NK-92 (cell line): ENCODE data around the gene COMMD8.
"Not testable (repeated sequence)": the region's sequence is repeated elsewhere in the genome, so short reads cannot be mapped to it uniquely, and the experiment has no call there.

Experiments
- DNase-seq: peaks from one replicate; lab custom pipeline; 2025; ENCODE audit not compliant: unreplicated experiment; lab: John Stamatoyannopoulos, UW

COMMD8 gene

DNA sequence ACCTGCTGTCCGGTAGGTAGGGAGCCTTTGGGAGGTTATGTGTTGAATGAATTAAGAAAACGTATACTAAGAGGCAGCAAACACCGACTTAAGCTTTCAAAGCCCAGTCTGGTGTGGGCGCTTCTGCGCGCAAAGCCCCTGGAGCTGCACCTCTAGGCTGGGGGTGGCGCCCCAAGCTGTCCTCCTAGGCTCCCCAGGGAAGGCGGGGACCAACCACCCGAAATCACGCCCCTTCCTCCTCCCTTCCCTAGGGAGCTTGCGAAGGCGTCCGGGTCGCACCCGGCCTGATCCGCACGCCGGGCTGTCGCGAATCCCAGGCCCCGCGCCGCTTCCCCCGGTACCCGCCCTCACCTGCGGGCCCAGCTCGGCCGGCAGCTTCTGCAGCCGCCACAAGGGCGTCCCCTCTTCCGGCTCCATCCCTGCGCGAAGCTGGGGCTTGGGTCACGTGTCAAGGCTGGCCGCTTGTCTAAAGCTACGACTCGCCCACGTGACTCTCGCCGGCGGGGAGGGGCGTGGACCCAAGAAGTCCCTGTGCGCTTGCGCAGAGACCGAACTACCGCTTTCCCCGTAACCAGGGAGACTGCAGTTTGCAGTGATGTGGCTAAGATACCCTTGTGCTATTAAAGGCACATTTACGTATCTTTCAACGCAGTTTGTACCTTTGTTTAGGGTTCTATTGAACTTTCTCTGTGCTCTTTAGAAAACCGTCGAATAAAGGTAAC, at the start of gene COMMD8:
Gene COMMD8, minus strand, starts transcription at position 468 of the 722 bp plus-strand sequence. Its CDS starts 51 bp downstream, at position 417.
- peak; percentile 73 for DNase-seq

DNA sequence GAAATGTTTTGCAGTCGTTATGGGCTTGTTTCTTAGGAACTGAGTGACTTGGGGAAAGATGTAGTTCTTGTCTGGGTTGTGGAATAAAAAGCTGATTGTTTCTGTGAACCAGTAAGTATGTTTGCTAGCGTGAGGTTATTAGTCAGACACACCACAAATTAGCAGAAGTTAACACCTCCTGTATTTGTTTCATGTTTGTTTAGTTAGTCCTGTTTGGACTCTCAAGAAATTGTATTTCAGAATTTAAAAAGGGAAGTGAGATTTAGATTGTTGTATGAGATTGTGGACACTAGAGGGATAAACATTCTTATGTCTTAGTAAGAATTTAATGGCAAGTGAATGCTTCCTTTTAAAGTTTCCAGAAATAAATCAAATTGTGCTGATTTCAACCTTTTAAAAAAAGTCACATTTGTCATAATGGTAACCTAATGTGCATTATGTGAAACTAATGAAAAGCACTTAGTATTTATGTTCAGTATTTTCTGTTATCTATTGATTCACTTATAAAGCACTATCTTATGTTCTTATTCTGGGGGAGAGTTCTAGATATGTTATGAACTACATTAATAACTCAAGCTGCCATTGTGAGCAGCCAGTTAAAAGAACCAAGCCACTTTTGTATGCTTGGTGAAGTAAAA, 47.1 kb upstream of the COMMD8 start:
- no peak for DNase-seq

DNA sequence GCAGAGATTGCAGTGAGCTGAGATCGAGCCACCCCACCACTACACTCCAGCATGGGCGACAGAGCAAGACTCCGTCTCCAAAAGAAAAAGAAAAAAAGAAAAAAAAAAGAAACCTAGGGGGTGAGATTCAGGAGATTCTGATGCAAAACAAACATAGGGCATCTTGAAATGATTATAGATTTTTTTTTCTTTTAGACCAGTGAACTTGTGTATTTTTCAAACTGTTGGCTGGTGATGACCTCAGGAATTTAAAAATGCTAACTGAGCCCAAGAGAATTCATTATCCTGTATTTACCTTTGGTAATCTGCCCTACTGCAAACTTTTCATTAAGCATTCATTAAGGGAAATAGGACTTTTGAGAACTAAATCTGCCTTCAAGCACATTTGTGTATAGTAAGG, 42.2 kb upstream of the COMMD8 start:
- DNase-seq = no peak

DNA sequence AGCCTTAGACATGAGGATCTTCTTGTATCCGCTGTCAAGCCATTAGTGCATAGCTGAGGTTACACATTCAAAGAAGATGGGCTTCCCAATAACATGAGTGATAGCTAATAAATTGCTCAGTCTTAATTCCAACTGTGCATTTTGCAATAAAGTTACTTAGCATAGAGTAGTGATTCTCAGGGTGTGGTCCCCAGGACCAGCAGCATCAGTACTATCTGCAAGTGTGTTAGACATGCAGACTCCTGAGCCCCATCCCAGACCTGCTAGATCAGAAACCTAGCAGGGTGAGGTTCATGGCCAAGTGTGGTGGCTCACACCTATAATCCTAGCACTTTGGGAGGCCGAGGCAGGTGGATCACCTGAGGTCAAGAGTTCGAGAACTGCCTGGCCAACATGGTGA, 41.6 kb upstream of the COMMD8 start:
- no peak for DNase-seq

DNA sequence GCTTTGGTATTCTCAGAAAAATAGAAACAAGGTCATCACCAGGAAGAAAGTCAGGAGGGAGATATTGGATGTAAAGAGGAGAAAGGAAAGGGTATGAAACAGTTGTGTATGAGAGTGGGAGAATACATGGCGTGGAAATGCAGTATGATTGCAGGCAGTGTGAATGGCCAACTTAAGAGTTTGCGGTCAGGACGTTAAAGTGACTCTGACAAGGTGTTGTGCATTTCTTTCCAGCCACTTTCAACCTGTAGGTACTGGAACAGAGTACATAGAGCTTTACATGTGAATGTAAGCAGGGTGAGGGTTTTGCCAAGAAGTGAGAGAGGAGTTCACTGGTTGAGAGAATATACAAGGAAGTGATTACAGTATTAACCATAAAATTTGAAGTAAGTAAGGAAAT, 37.3 kb upstream of the COMMD8 start:
- no peak for DNase-seq

DNA sequence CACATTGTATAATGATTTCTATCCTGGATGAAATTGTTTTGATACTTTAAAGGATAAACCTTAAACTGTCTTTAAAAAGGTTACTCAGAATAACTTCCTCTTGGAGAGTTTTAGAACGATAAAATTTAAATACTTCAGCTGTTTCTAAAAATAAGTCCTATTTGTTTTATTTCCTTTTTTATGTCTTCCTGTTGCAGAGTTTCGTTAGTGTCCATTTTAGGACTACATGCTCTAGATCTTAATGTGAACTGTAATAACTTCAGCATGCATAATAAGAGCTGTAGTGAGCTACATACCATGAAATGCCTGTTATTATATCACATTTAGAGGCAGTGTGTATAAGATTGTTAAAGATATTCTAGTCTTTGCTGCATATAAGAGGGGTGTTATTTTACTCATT, 36.2 kb upstream of the COMMD8 start:
- no peak for DNase-seq

DNA sequence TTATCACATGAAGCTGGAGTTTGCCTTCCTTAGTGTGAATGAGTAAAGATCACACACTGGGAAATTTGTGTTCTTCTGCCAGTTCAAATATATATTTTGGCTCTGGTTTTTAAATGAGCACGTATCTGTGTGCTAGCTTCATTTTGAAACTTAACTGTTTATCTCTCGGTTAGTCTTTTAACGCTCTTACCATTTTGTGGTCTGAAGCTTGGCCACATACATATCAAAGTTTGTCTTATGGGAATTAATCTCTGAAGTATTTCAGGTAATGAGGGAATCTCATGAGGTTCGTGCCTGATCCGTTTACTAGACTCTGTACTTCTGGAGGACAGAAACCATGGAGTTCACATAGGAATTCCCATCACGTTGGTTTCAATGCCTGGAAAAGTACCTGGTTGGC, 35.4 kb upstream of the COMMD8 start:
- DNase-seq = no peak

DNA sequence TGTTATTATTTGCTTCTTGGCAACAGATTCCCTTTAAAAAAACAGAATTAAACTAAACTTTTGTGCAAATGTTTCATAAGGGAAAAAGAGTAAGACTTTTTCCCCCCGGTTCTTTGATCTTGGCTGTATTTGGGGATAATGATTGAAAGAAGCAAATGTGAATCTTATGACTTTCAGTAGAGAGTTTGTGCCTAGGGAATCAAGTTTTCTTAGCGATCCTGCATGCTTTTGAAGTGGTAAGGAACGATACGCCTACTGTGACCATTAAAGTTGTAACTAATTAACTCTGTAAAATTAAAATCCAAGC, 30.6 kb upstream of the COMMD8 start:
- no peak for DNase-seq

DNA sequence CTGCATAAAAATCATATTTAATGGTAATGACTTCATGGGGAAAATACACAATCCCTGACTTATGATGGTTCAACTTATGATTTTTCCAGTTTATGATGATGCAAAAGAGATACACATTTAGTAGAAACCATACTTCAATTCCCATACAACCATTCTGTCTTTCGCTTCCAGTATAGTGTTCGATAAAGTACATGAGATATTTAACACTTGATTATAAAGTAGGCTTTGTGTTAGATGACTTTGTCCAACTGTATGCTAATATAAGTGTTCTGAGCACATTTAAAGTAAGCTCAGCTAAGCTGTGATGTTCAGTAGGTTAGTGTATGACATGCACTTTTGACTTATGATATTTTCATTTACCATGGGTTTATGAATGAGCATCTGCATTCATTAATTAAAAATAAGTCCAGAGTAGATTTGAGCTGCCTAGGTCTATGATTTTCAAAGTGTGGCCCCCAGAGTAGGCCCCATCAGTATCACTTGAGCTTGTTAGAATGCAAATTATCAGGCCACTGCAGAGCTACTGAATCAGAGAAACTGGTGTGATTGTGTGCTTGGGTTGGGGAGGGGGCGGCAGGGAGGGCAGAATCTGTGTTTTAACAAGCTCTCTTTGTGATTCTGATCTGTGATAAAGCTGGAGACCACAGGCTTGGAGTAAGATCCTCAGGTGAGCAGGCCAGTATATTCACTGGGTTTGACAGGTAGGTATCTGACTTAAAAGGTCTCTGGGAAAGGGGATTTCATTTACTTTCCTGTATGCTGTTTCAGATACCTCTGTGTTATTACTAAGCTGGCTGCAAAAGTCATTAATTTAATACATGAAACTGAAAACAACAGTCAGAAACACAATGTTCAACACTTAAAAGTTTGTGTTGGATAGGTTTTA, 30.0 kb upstream of the COMMD8 start:
- DNase-seq = no peak

DNA sequence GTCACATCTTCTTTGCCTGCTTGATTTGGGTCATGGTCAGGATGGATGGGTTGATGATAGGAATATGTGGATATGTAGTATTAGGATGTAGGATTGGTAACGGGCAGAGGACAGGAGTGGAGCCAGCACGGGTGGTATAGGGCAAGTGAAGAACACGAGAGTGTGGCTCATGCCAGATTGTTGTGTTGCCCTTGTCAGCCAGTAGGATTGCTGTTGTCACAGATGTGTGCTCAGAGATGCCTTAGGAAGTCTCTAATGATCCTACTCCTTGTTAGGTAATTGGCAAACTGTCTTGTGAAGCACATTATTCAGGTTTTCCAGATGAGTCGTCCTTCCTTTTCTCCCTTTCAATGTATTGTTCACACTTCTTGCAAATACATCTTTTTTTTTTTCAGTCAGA, 27.0 kb upstream of the COMMD8 start:
- DNase-seq = no peak

DNA sequence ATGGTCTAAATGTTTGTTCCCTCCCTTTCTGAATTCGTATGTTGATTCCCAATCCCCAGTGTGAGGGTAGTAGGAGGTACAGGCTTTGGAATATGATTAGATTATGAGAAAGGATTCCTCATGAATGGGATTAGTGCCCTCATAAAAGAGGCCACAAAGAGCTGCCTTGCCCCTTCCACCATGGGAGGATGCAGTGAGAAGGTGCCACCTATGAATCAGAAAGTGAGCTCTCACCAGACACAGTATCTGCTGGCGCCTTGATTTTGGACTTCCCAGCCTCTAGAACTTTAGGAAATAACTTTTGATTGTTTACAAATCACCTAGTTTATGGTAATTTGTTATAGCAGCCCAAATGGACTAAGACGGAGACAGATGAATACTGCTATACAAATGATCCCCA, 25.2 kb upstream of the COMMD8 start:
- no peak for DNase-seq

DNA sequence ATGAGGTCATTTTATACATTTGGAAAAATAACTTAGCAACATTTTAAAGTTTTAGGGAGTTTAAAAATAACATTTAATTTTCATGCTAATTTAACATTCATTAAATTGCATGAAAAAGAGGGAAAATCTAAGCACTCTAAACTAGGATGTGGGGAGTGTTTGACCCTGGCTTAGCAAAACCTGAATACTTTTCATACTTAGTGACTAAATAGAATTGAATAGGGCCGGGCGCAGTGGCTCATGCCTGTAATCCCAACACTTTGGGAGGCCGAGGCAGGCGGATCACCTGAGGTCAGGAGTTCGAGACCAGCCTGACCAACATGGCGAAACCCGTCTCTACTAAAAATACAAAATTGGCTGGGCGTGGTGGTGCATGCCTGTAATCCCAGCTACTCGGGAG, 23.2 kb upstream of the COMMD8 start:
- DNase-seq = not testable (repeated sequence)

DNA sequence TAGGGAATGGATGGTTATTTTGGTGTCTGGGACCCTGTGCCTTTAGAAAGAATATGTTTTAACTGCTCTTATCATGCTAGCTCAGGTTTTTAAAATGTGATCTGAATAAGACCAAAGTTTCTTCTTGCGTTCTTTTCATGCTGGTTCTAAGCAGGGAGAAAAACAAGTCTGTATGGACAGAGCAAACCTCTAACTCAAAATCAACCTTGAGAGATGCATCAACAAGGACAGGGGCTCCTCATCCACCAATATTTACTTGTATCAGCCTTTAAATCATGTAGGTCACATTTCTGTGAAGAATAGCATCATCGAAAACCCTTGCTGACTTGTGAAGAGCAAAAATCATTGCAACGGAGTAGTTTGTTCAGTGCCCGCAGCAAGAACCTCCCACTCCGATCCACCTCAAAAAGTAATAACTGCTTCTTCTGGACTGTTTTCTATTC, 22.8 kb upstream of the COMMD8 start:
- no peak for DNase-seq

DNA sequence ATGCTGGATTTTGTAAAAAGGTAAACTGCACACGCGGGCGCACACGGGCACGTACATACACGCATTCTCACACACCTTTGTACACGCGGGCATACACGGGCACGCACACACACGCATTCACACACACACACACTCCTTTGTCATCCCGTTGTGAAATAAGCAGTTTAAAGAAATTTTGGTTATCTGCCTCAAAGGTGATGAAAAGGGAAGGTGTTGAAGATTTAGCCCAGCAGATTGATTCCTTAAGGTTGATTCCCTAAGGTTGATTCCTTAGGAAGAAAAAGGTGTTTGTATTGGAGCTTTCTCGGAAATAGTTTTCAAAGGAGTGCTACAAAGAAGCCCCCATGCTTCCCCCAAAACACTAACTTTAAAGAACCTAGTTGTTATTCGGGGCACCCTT, 22.3 kb upstream of the COMMD8 start:
- no peak for DNase-seq

DNA sequence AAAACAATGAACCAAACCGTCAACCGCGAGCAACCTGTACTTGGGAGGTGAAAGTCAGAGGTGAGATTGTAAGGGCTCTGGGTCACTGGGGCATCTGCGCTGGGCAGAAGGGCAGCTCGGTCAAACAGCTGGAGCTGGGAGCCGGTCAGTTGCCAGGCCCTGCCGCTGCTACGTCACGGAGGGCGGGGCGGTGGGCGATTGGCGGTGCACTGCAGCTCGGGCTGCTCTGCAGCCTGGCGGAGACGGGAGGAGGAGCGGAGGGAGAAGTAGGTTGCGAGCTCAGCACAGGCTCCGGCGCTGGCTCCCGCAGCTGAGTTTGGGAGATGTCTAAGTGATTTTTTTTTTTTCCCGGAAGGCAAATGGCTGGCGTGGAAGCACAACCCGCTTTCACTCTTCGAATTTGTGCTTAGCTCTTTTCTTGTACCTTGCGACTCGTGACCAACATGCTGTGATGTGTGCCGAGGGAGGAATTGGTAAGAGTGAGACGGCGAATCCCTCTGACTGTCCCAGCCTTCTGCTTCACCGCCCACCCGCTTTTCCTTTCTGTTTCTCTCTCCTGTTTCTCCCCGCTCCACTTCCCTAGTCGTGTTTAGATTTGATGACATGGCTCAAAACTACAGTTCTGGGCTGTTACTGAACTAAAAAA, 21.7 kb upstream of the COMMD8 start, which contains the start of gene ATP10D:
Gene ATP10D, plus strand, starts transcription at position 229 of the 646 bp plus-strand sequence. CDS start 27,266 bp downstream, outside the sequence.
- no peak for DNase-seq

DNA sequence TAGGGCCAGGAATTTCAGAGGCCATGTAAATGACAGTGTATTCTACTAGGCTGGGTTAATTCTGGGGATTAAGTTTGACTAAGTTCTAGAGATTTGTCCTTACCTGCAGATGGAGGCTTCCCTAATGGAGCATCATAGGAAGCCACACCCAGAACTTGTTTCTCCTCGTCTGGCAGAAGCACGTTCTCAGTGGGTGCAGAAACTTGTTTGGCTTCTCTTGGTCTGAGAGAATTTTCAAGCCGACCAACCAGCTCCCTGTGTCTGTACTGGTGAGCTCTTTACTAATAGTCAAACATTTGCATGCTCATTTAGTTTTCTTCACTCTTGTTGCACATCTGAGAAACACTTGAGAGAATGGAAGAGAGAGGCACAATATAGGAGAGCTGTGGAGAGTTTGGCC, 20.7 kb upstream of the COMMD8 start:
- DNase-seq = no peak

DNA sequence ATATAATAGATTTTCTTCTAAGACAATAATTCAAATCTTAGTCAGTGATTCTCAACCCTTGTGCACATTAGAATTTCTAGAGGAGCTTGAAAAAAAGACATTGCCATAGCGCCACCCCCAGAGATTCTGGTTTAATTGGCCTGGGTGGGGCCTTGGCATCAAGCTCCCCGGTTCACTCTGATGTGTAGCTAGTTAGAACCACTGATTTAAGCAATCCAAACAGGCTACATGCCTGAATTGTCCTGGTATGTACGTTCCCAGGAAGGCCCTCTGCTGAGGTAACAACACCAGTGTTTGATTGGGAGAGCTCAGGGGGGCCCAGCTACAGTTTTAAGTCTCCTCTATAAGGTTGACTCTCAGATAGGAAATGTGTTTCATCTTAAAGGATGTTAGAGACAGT, 20.2 kb upstream of the COMMD8 start:
- DNase-seq = no peak

DNA sequence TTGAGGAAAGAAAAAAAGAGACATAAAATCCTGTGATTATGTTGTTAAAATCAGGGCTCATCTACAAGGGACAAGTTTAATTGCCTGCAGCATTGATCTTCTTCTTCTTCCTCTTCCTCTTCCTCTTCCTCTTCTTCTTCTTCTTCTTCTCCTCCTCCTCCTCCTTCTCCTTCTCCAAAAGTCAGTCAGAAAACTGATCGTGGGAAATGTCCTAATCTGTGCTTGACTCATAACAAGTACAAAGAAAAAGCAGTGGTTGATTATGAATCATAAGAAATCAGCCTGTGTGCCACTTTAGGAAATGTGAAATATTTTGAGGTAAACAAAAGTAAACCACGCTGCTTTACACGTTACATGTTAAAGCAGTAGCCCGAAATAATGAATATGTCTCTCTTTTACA, 18.8 kb upstream of the COMMD8 start:
- no peak for DNase-seq

DNA sequence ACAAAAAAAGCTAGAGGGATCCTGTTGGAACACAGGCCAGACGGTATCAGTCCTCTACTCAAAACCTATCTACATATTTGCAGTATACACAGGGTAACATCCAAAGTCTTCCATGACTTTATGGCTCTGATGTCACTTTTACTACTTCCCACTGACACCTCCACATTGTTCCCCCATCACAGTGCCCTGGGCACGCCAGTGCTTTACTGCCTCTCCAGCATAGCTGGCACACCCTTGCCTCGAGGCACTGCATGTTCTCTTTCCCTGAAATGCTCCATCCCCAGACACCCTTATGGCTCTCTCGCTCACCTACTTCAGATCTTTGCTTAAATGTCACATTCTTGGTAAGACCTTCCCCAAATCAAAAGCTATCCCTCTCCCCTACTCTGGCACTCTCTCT, 15.3 kb upstream of the COMMD8 start:
- DNase-seq = no peak

DNA sequence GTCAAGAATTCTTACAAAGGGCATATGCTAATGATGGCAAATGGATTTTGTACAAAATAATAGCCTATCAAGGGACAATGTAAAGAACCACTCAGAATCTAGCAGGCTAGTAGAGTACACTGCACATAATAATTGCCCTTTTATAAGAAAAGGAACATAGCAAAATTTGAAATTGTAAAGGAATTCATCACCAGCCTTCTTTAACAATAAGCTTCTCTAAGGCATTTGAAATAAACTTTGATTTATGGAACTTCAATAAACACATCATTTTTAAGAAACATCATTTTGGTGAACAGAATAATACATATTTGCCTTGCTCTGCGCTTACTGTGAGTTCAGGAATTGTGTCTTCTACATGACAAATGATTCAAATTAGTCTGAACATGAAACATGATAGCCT, 11.9 kb upstream of the COMMD8 start:
- DNase-seq = no peak

DNA sequence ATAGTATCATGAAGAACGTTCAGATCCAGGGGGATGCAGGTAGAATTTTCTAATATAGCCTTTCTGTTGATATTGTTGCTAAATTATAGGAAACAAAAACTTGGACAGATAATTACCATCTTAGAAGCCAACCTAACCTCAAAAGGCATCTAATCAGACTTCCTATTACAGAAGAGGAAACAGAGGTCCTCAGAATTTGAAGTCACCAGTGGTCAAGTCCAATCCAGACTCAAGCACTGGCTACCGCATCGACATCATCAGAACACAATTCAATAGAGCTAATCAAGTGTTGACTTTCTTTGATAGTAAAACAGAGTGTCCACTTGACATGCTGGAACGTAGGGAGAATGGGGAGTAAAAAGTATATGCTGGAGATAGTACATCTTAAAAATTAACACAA, 11.3 kb upstream of the COMMD8 start:
- DNase-seq = no peak
